ENCODE results near the gene ELL. TPM values are rescaled to one million over a fixed set of nuclear protein-coding genes. Genes with fewer than 3 reads are reported as not detected.

Gene ELL
- total and polyA plus RNA-seq, 9 of the 15 experiments (the other 6 are each of a cell fraction or from before 2014, with no cell fraction given) = 0.24 to 22.5 (median 4.1) TPM

- intact Hi-C loops (cut with micrococcal nuclease) (loop anchor here (5.0 kb wide), 1 partner anchor 216 kb away; the partner anchor contains the start of gene RAB3A), in situ Hi-C loops (cut with MboI) (loop anchor here (10.0 kb wide), 1 partner anchor 323 kb away; the partner anchor contains the start of gene MAST3)
- H3K4me2 ChIP-seq (ENCODE audit: insufficient read depth, low read length) = peak overlapping the region; percentile 88
- H3K9ac ChIP-seq (ENCODE audit: insufficient read depth in 1 of 2, low read depth in 2 of 2, low read length in 2 of 2) = peak overlapping the region; percentile 85 to 93
- H3K27ac ChIP-seq (ENCODE audit: extremely low read depth, low read depth, low read length) = peak overlapping the region; percentile 97
- no peaks in the 10 kb centered on the region for H3K9me1 ChIP-seq (ENCODE audit: control insufficient read depth, insufficient read depth, low read length)
- WGBS (ENCODE audit: insufficient coverage, low coverage, missing lambda C conversion rate) = 9% methylated on average over 27 of the region's 30 CpGs
- H4K20me1 ChIP-seq (replicated peaks; ENCODE audit: control insufficient read depth, insufficient read depth, low read length) = peaks cover 10% of the 10 kb centered on the region; the same call in 1 of the 2 replicates
- CTCF ChIA-PET (ENCODE audit: low intra/inter-chr PET ratio) = interaction anchor here (1.4 kb wide), 1 partner anchor 210 kb away, joined by 3 read pairs; no protein-coding TSS in a partner anchor
- POLR2A ChIA-PET = interaction anchor here (0.6 to 11.1 kb wide), 8 partner anchors 14 to 282 kb away, joined by 3 to 244 read pairs (median 4); partner anchors contain the start of genes GDF15 and JUND
- peaks cover 51 to 92% of the 10 kb centered on the region in 2 experiments for H3K4me1 ChIP-seq (replicated peaks in 1 of 2; ENCODE audit: control insufficient read depth in 2 of 2, insufficient read depth in 2 of 2, low read length in 2 of 2)
- no peaks in the 10 kb centered on the region for H3K27me3 ChIP-seq (ENCODE audit: control insufficient read depth in 2 of 2, insufficient read depth in 2 of 2, low read length in 2 of 2)
- H3K9me3 ChIP-seq (replicated peaks; ENCODE audit: control insufficient read depth, insufficient read depth, low read depth, low read length) = no peaks in the 10 kb centered on the region
- no TSS peak for BruUV-seq (replicated peaks)
- FAIRE-seq = no peak
- DNase-seq (ENCODE audit: extremely low read depth in 1 of 4, low spot score in 3 of 4) = peak in 1 of 4 experiments; percentile 74
- H3K4me3 ChIP-seq = peak overlapping the region; percentile 60
- peaks cover 53% of the 10 kb centered on the region for H3K79me2 ChIP-seq (ENCODE audit: control insufficient read depth, insufficient read depth, low read length)
- peak overlapping the region; percentile 92 for H2AFZ ChIP-seq (ENCODE audit: low read depth, low read length)
- no peak for ATAC-seq
- peaks cover 18% of the 10 kb centered on the region; the same call in 1 of the 3 replicates for H3K36me3 ChIP-seq (ENCODE audit: control insufficient read depth, insufficient read depth, low read length)
- TF ChIP-seq SAFB (IDR thresholded peaks at IDR 0.05; ENCODE audit: borderline replicate concordance, low read depth, low read length) (peak; percentile 94), RBM22 (IDR thresholded peaks at IDR 0.05; ENCODE audit: low read depth, low read length, poor library complexity, severe bottlenecking) (no peak), CCNT2 (IDR thresholded peaks at IDR 0.05; ENCODE audit: borderline replicate concordance, extremely low read depth, insufficient read length, low read depth, low read length) (no peak), CUX1 (CRISPR knock-in tag; IDR thresholded peaks at IDR 0.05) (no peak), ZBTB1 (CRISPR knock-in tag; IDR thresholded peaks at IDR 0.05; ENCODE audit: borderline replicate concordance, low read depth) (0 out of 2 replicates have a peak, but pooled peaks have one; percentile 24), PHF20 (IDR thresholded peaks at IDR 0.05; ENCODE audit: partially characterized antibody) (no peak), USF1 (CRISPR knock-in tag; IDR thresholded peaks at IDR 0.05) (peak; percentile 39), MAX (CRISPR knock-in tag; IDR thresholded peaks at IDR 0.05) (peak; percentile 45; the same call in 1 of the 2 replicates), NKRF (IDR thresholded peaks at IDR 0.05; ENCODE audit: borderline replicate concordance) (0 out of 2 replicates have a peak, but pooled peaks have one; percentile 10), RBM25 (IDR thresholded peaks at IDR 0.05; ENCODE audit: low read depth, low read length, severe bottlenecking) (no peak), BRCA1 (IDR thresholded peaks at IDR 0.05) (no peak), BRCA1 (CRISPR knock-in tag; IDR thresholded peaks at IDR 0.05) (no peak), TRIM24 (IDR thresholded peaks at IDR 0.05) (no peak), ELF1 (tag; IDR thresholded peaks at IDR 0.05) (no peak)
These were observed 103.8 kb downstream of the ELL start for GRCh38 chr19:18418029-18418482.
